ENCODE results near the gene AP5S1. TPM values are rescaled to one million over a fixed set of nuclear protein-coding genes. Genes with fewer than 3 reads are reported as not detected.

AP5S1 gene
- 27.0 and 29.2 TPM in 2 replicates for total RNA-seq (2014; rRNA removed; shearing (Covaris generic))
- polyA plus RNA-seq (2015; cell fraction: cytosol; rRNA removed), result 24.6 and 36.0 TPM in 2 replicates
- polyA plus RNA-seq (2015; cell fraction: nucleus; rRNA removed), result 11.4 and 24.2 TPM in 2 replicates

- DNase-seq (ENCODE audit: low read depth, low spot score), result peak; percentile 97
- in situ Hi-C loops (cut with HindIII; ENCODE audit: low pct_unique_long_range_greater_than_20kb, low sequenced_read_pairs), result no loop called here
These were observed at the start of gene AP5S1 for GRCh38 chr20:3820048-3820900. Gene AP5S1, plus strand, starts transcription at chr20:3820547. Its CDS starts 1,571 bp downstream, at chr20:3822118.

GRCh38 chr20:3771552-3772058, 48.7 kb upstream of the AP5S1 start:
- DNase-seq (ENCODE audit: low read depth, low spot score), result no peak
- in situ Hi-C loops (cut with HindIII; ENCODE audit: low pct_unique_long_range_greater_than_20kb, low sequenced_read_pairs), result no loop called here

GRCh38 chr20:3775457-3776108, 44.8 kb upstream of the AP5S1 start:
- no peak for DNase-seq (ENCODE audit: low read depth, low spot score)
- in situ Hi-C loops (cut with HindIII; ENCODE audit: low pct_unique_long_range_greater_than_20kb, low sequenced_read_pairs), result no loop called here

GRCh38 chr20:3777381-3777715, 43.0 kb upstream of the AP5S1 start:
- in situ Hi-C loops (cut with HindIII; ENCODE audit: low pct_unique_long_range_greater_than_20kb, low sequenced_read_pairs), result no loop called here
- DNase-seq (ENCODE audit: low read depth, low spot score), result no peak

- in situ Hi-C loops (cut with HindIII; ENCODE audit: low pct_unique_long_range_greater_than_20kb, low sequenced_read_pairs), result no loop called here
- DNase-seq (ENCODE audit: low read depth, low spot score), result no peak
These were observed 42.4 kb upstream of the AP5S1 start for GRCh38 chr20:3777716-3778629.

- DNase-seq (ENCODE audit: low read depth, low spot score), result no peak
- in situ Hi-C loops (cut with HindIII; ENCODE audit: low pct_unique_long_range_greater_than_20kb, low sequenced_read_pairs), result no loop called here
These were observed 41.4 kb upstream of the AP5S1 start for GRCh38 chr20:3778976-3779375.

- in situ Hi-C loops (cut with HindIII; ENCODE audit: low pct_unique_long_range_greater_than_20kb, low sequenced_read_pairs), result no loop called here
- peak; percentile 99 for DNase-seq (ENCODE audit: low read depth, low spot score)
These were observed 39.0 kb upstream of the AP5S1 start, which contains the start of gene SPEF1 for GRCh38 chr20:3781153-3781910. Gene SPEF1, minus strand, starts transcription at chr20:3781448. Its CDS starts 161 bp downstream, at chr20:3781287.

GRCh38 chr20:3782597-3782996, 37.8 kb upstream of the AP5S1 start:
- in situ Hi-C loops (cut with HindIII; ENCODE audit: low pct_unique_long_range_greater_than_20kb, low sequenced_read_pairs), result no loop called here

GRCh38 chr20:3783068-3783489, 37.3 kb upstream of the AP5S1 start:
- in situ Hi-C loops (cut with HindIII; ENCODE audit: low pct_unique_long_range_greater_than_20kb, low sequenced_read_pairs), result no loop called here
- no peak for DNase-seq (ENCODE audit: low read depth, low spot score)

More at GRCh38 chr20:3782597-3782996, 37.8 kb upstream of the AP5S1 start:
- no peak for DNase-seq (ENCODE audit: low read depth, low spot score)

GRCh38 chr20:3783511-3784195, 36.7 kb upstream of the AP5S1 start:
- no peak for DNase-seq (ENCODE audit: low read depth, low spot score)
- in situ Hi-C loops (cut with HindIII; ENCODE audit: low pct_unique_long_range_greater_than_20kb, low sequenced_read_pairs), result no loop called here

- DNase-seq (ENCODE audit: low read depth, low spot score), result no peak
- in situ Hi-C loops (cut with HindIII; ENCODE audit: low pct_unique_long_range_greater_than_20kb, low sequenced_read_pairs), result no loop called here
These were observed 36.0 kb upstream of the AP5S1 start for GRCh38 chr20:3784216-3784853.

- no peak for DNase-seq (ENCODE audit: low read depth, low spot score)
- in situ Hi-C loops (cut with HindIII; ENCODE audit: low pct_unique_long_range_greater_than_20kb, low sequenced_read_pairs), result no loop called here
These were observed 35.5 kb upstream of the AP5S1 start for GRCh38 chr20:3784863-3785239.

GRCh38 chr20:3785240-3786125, 34.9 kb upstream of the AP5S1 start:
- in situ Hi-C loops (cut with HindIII; ENCODE audit: low pct_unique_long_range_greater_than_20kb, low sequenced_read_pairs), result no loop called here

GRCh38 chr20:3786126-3786484, 34.2 kb upstream of the AP5S1 start:
- DNase-seq (ENCODE audit: low read depth, low spot score), result no peak
- in situ Hi-C loops (cut with HindIII; ENCODE audit: low pct_unique_long_range_greater_than_20kb, low sequenced_read_pairs), result no loop called here

More at GRCh38 chr20:3785240-3786125, 34.9 kb upstream of the AP5S1 start:
- no peak for DNase-seq (ENCODE audit: low read depth, low spot score)

GRCh38 chr20:3786665-3787323, 33.6 kb upstream of the AP5S1 start, which contains the start of gene CENPB:
Gene CENPB, minus strand, starts transcription at chr20:3786740. Its CDS starts 257 bp downstream, at chr20:3786483.
- peak; percentile 84 for DNase-seq (ENCODE audit: low read depth, low spot score)
- in situ Hi-C loops (cut with HindIII; ENCODE audit: low pct_unique_long_range_greater_than_20kb, low sequenced_read_pairs), result no loop called here
